Right ventricle myocardium inferior (tissue), 1 donor: ENCODE results near the gene NAV2. TPM values are rescaled to one million over a fixed set of nuclear protein-coding genes. Genes with fewer than 3 reads are reported as not detected.
"Not testable (repeated sequence)": the region's sequence is repeated elsewhere in the genome, so short reads cannot be mapped to it uniquely, and the experiment has no call there.

Experiments used
- ATAC-seq: fragments of 200-7000 bp; cut with Tn5 transposase; one replicate; pipeline ENCODE4 v1.9.1; 2020; ENCODE audit warnings: mild to moderate bottlenecking, moderate library complexity
- DNase-seq: peaks from one replicate; pipeline ENCODE4 v3.0.0; 2021; ENCODE audit errors: missing footprints
- intact Hi-C: fragments of 100-400 bp; cut with DNase I; formaldehyde crosslinking; loops from one replicate; pipeline ENCODE4 v1.11.0; 2022
- total RNA-seq: library from RNA; stranded (reverse); fragmentation: NEBNext Ultra II Directional; extraction: Animal tissue kit (Norgen Biotek cat#: 25700); gene quantifications from one replicate; pipeline ENCODE4 v1.2.1, GENCODE V29; 2021
- donor health status: DM: no; HTN: yes; CAD: no; lungs with severe emphysema.

The NAV2 gene
- total RNA-seq, 1 donor from 2014 or later = 14.0 TPM

DNA sequence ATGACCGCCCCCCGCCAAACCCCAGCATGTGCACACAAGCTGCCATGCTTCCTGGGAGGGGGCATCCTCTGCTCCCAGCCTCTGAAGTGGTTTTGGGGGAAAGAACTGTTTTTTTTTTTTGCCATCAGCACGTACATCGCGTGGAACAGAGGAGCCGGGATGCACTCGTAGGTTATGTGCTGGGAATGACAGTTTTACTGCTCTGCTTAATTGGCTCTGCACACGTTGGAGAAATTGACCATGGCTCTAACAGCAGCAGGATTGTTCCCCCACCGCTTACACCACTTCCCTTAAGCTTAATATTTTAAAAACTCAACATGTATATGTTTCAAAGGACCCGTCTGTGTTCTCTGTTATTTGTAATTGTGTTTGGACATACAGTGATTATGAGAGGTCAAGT, 175.2 kb downstream of the NAV2 start:
- no peak for ATAC-seq
- intact Hi-C loops = no loop called here
- no peak for DNase-seq

- no peak for ATAC-seq
- no peak for DNase-seq
- intact Hi-C loops = no loop called here
Observed at GRCh38 chr11:19889531-19889930, 176.9 kb downstream of the NAV2 start.

- DNase-seq (no peak), ATAC-seq (peak; percentile 41)
- intact Hi-C loops = no loop called here
Observed at GRCh38 chr11:19890308-19890707, 177.7 kb downstream of the NAV2 start.

DNA sequence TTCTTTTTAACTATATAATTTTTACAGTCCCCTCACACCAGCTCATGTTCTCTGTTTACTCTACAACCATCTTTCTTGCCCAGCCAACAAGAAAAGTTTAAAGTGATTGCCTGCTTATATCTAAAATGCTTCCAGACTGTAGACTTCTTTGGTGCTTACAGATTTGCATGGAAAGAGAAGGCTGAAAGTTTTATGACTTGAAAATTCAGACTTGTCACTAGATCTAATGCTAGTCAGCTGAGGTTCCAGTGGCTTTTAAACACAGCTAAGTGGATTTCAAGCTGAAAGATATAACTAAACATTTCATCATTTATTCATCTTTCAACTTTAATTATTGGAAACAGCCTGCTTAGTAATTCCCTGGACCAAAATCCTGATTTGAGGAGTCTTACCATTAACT, 178.4 kb downstream of the NAV2 start:
- no peak for DNase-seq

DNA sequence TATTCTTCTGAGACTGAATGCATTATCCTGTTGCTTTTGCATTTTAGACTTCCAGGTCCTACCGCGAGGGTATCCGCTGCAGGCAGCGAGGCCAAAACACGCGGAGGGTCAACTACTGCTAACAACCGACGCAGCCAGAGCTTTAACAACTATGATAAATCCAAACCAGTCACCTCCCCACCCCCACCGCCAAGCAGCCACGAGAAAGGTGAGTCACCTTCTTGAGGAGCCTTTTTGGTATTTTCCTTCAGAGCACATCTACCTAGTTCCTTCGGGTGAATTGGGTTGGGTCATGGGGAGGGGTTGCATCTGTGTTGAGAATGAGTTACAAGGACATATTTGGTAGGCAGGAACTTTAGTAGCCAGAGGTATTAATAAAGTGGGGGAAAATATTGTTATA, 179.8 kb downstream of the NAV2 start:
- DNase-seq (no peak), ATAC-seq (no peak)
- intact Hi-C loops = no loop called here

More for the DNA sequence above, 178.4 kb downstream of the NAV2 start:
- no peak for ATAC-seq
- intact Hi-C loops = no loop called here

- ATAC-seq = no peak
- intact Hi-C loops = no loop called here
- no peak for DNase-seq
Observed at GRCh38 chr11:19892876-19893275, 180.2 kb downstream of the NAV2 start.

GRCh38 chr11:19894404-19894803, 181.8 kb downstream of the NAV2 start:
- no peak for DNase-seq
- intact Hi-C loops = no loop called here
- no peak for ATAC-seq

- peak; percentile 81 for ATAC-seq
- intact Hi-C loops, DNase-seq: not testable (repeated sequence)
Observed at GRCh38 chr11:19895037-19895436, 182.4 kb downstream of the NAV2 start.

GRCh38 chr11:19895776-19896175, 183.1 kb downstream of the NAV2 start:
- no peak for ATAC-seq
- intact Hi-C loops = no loop called here
- DNase-seq = no peak

DNA sequence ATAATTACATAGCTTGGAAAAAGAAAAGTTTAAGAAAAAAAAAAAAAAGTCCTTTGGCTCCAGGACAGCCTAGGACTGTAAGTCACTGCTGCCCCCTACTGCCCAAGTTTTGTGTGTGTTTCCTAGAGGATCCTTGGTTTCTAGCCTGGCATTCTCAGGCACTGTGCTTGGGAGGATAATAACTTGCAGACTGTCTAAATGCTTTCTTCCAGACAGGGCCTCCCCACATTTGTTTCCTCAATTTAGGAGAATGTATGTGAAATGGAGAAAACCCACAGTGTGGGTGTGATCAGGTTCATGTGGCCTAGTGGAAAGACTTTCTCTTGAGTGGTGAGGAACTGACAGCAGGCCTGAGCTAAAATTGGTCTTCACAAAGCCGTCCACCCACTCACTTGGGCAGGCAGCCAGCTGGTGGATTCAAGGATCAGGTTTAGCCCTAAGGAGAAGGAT, 191.0 kb downstream of the NAV2 start:
- ATAC-seq (no peak), DNase-seq (no peak)
- intact Hi-C loops = loop anchor here (2.0 kb wide), 3 partner anchors 89 to 347 kb away; no protein-coding TSS in a partner anchor

DNA sequence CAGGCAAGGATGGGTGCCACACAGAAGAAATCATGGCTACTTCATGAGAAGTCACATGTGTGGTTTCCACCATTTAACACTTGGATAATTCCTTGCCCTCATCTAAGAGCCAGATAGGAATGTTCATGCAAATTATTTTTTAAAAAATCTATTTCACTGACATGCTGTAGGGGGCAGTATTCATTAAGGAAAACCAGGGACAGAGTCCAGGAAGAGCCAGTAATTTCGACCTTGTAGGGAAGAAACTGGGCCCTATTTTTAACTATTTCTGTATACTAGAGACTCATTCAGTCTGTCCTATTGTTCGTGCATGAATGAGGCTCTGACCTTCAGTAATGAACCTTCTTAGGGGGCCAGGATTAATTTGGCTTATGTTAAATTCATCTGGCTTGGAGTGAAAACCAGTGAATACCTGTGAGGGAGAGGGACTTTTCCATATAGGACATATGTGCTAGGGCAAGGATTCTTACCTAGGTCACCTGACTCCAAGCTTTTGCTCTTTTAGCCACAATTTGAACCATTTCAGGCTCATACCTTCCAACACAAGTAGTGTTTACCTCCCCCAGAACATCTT, 192.7 kb downstream of the NAV2 start:
- no peak for DNase-seq
- no peak for ATAC-seq
- intact Hi-C loops = no loop called here

- intact Hi-C loops = no loop called here
- no peak for DNase-seq
Observed at GRCh38 chr11:19906126-19906525, 193.5 kb downstream of the NAV2 start.

GRCh38 chr11:19907008-19907579, 194.5 kb downstream of the NAV2 start:
- intact Hi-C loops = no loop called here
- no peak for ATAC-seq
- DNase-seq = no peak

More at GRCh38 chr11:19906126-19906525, 193.5 kb downstream of the NAV2 start:
- ATAC-seq = no peak

DNA sequence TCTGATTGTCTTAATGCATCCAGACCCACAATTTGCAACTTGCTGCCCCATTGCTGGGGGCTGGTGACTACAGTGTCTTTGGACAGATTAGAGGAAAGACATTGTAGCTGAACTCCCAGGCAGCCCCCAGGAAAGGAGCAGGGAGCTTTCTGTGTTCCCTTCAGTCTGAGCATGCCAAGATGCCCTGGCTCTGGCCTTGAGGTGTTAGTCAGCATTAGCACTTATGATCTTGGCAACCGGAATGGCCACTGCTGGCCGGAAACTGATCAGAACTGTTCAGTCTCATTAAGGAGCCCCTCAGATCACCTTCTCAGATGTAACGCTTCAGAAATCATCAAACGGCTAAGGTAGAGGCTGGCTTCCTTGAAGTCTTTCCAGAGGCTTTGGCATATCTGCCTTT, 195.2 kb downstream of the NAV2 start:
- no peak for ATAC-seq

GRCh38 chr11:19910931-19911330, 198.3 kb downstream of the NAV2 start:
- no peak for ATAC-seq
- intact Hi-C loops = no loop called here
- no peak for DNase-seq

More for the DNA sequence above, 195.2 kb downstream of the NAV2 start:
- intact Hi-C loops = no loop called here
- no peak for DNase-seq

DNA sequence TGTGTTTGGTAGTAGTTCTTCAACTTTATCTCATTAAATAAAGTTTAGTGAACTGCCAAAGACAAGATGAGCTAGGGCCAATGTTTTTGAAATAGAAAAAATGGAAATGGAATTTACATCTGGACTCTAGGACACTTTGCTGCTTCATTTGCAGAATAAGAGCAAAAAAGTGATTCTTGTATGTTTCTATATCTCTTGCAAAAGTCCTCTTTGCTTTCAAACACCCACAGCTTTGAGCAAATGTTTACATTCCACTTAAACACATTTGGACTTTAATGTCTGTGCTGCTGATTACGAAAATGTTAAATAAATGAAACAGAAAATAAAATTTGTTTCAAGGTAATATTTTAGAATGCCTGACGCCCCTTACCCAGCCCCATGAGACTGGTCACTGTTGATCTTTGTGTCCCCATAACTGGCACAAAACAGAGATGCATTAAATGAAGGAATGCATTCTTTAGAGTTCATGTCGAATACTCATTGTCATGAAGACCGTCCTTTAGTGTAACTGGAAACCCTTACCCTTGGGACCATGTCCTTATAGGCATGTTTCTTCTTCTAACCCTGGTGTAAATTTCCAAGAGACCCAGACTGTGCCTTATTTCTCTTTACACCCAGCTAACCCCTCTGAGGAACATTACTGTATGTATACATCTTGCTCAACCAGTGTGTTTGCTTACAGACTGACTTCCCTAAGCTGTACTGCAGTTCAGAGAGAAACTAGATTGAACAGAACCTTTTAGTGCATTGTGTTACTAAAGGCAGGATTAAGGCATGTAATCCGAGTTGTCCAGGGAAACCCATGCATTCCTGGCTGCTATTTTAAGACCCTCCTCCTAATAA, 199.7 kb downstream of the NAV2 start:
- DNase-seq = no peak
- ATAC-seq = no peak
- intact Hi-C loops = no loop called here

DNA sequence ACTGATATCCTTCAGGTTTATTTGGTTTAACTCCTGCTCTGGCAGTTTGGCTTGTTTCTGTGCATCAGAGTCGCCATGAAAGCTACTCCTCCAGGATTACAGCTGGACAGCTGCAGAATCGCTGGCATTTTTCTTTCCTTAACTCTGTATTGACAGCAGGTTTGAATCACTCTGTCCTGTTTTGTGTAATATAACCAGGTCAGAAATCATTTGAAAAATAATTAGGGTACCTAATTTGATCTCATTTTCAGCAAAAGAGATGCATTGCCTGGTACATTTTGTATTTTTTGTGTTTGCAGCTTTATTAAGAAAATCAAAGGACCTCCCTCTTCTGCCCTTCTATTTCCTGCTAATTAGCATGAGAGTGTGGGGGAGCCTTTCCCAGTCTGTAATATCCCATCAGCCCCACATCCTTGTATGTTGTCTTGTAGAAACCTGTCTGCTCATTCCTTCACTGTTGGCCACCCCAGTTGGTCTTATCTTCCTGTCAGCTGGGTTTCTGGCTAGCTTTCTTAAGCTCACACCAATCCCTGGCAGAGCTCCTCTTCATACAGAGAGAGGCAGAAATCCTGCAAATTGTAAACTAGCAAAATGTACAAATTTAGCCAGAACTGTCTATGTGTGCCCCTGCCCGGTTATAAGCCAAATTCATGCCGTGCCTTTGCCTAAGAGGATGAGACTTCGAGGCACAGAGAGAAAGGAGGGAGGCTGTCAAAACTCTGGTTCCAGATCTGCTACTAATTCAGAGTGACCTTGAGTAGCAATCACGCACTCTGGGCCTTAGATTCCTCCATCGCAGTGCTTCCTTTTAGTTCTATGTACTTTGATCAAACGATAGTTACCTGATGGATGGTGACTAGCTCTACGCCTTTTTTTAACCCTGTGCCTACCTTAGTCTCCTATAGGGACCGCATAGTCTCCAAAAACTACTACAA, 200.6 kb downstream of the NAV2 start:
- intact Hi-C loops = no loop called here
- no peak for DNase-seq
- ATAC-seq = peak; percentile 35

GRCh38 chr11:19913893-19914249, 201.2 kb downstream of the NAV2 start:
- intact Hi-C loops = no loop called here
- ATAC-seq (no peak), DNase-seq (no peak)

DNA sequence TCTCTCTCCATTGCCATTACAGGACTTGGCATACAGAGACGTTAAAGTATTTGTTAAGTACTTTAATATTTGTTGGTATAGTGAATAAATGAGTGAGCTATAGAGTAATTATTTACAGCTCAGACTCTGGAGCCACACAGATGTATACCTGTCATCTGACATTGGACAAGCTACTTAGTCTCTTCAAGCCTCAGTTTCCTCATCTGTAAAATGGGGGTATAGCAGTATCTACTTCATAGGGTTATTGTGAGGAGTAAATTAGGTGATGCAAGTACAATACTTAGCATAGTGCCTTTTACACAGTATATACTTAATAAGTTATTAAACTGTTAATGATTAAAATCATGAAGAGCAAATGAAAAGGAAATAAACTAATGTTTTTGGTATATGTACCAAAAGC, 203.2 kb downstream of the NAV2 start:
- DNase-seq = no peak
- no peak for ATAC-seq
- intact Hi-C loops = no loop called here
